ENCODE results near the gene DAD1. TPM values are rescaled to one million over a fixed set of nuclear protein-coding genes. Genes with fewer than 3 reads are reported as not detected.

The DAD1 gene
- total and polyA plus RNA-seq, 2 of the 8 experiments (the other 6 are each of a cell fraction or from before 2014, with no cell fraction given), result 131 to 440 TPM

- POLR2A ChIA-PET (ENCODE audit: partially characterized antibody), result interaction anchor here (3.1 kb wide), 1 partner anchor 12 kb away, joined by 13 read pairs; no protein-coding TSS in a partner anchor
Observed at GRCh38 chr14:22557846-22558220, 31.2 kb downstream of the DAD1 start.

More at GRCh38 chr14:22557846-22558220, 31.2 kb downstream of the DAD1 start:
- no peak overlapping the region for H3K18ac ChIP-seq (ENCODE audit: extremely low read depth, low read length)
- peaks cover 0 to 10% (median 6%) of the 10 kb centered on the region in 4 experiments; a peak in 6 of 7 replicates for H3K4me1 ChIP-seq (replicated peaks in 1 of 4; ENCODE audit: control insufficient read depth in 3 of 4, insufficient read depth in 4 of 4, low read length in 3 of 4)
- no peak overlapping the region; the same call in 1 of the 2 replicates for H2AFZ ChIP-seq (ENCODE audit: low read length)
- no peaks in the 10 kb centered on the region for H3K23me2 ChIP-seq (ENCODE audit: low read depth, low read length)
- H2BK15ac ChIP-seq (ENCODE audit: low read length), result 0 out of 2 replicates have a peak overlapping the region, but pooled peaks have one; percentile 54
- no peak overlapping the region for H3K4me3 ChIP-seq (ENCODE audit: extremely low read depth in 1 of 4, insufficient read depth in 2 of 4, low read depth in 3 of 4, low read length in 4 of 4)
- no peak overlapping the region for H2BK20ac ChIP-seq (ENCODE audit: low read length)
- no peaks in the 10 kb centered on the region for H3K79me2 ChIP-seq (ENCODE audit: control insufficient read depth in 1 of 2, insufficient read depth in 2 of 2, low read length in 2 of 2)
- no peak overlapping the region for H3K9ac ChIP-seq (replicated peaks in 1 of 4; ENCODE audit: extremely low read depth in 1 of 4, low read depth in 3 of 4, low read length in 3 of 4)
- H3K56ac ChIP-seq (replicated peaks; ENCODE audit: insufficient read length, low read depth, low read length), result no peak overlapping the region
- no peak overlapping the region for H4K8ac ChIP-seq (ENCODE audit: extremely low read depth, insufficient read depth, low read length)
- H2AK5ac ChIP-seq (ENCODE audit: low read depth, low read length), result no peak overlapping the region
- no peaks in the 10 kb centered on the region for H3K27me3 ChIP-seq (replicated peaks in 1 of 4; ENCODE audit: control insufficient read depth in 3 of 4, extremely low read depth in 1 of 4, insufficient read depth in 3 of 4, low read length in 3 of 4)
- no peak overlapping the region for H4K91ac ChIP-seq (replicated peaks; ENCODE audit: insufficient read length, low read length)
- peak overlapping the region; percentile 42; the same call in 1 of the 2 replicates for H2BK5ac ChIP-seq (ENCODE audit: low read depth, low read length)
- no peak overlapping the region for H3K4ac ChIP-seq (replicated peaks; ENCODE audit: insufficient read length, low read depth, low read length)
- no peak for DNase-seq (ENCODE audit: low read depth in 1 of 2, low spot score in 2 of 2)
- H2BK12ac ChIP-seq (ENCODE audit: low read depth, low read length), result no peak overlapping the region
- no peak overlapping the region for H2BK120ac ChIP-seq (replicated peaks; ENCODE audit: low read depth, low read length)
- no peak overlapping the region for H3K23ac ChIP-seq (ENCODE audit: insufficient read length)
- no peak overlapping the region for H3K4me2 ChIP-seq (ENCODE audit: insufficient read depth in 1 of 2, low read depth in 2 of 2, low read length in 2 of 2)
- no peaks in the 10 kb centered on the region for H3K9me3 ChIP-seq (ENCODE audit: insufficient read depth in 2 of 2, low read depth in 1 of 2, low read length in 1 of 2)
- H4K5ac ChIP-seq (ENCODE audit: insufficient read length, low read depth, low read length), result no peak overlapping the region
- H4K20me1 ChIP-seq (replicated peaks in 1 of 2; ENCODE audit: control insufficient read depth in 1 of 2, insufficient read depth in 2 of 2, low read length in 2 of 2), result no peaks in the 10 kb centered on the region
- H3K79me1 ChIP-seq (ENCODE audit: low read depth, low read length), result no peaks in the 10 kb centered on the region
- TF ChIP-seq ASH2L (IDR thresholded peaks at IDR 0.05; ENCODE audit: low read length) (no peak), MAFK (IDR thresholded peaks at IDR 0.05; ENCODE audit: low read depth, low read length) (no peak), PHF8 (conservative IDR thresholded peaks at IDR 0.05; ENCODE audit: low read depth, low read length) (no peak), CEBPB (IDR thresholded peaks at IDR 0.05; ENCODE audit: low read depth, low read length) (no peak), TAF7 (optimal IDR thresholded peaks at IDR 0.05; ENCODE audit: borderline replicate concordance, low read depth, low read length) (no peak), CTBP2 (IDR thresholded peaks at IDR 0.05; ENCODE audit: borderline replicate concordance, insufficient read depth, insufficient read length, low read length) (no peak), CBX8 (IDR thresholded peaks at IDR 0.05; ENCODE audit: borderline replicate concordance, low read depth, low read length) (no peak), YY1 (IDR thresholded peaks at IDR 0.05; ENCODE audit: low read depth, low read length) (no peak)
- FAIRE-seq, result no peak
- no peak overlapping the region for H3K27ac ChIP-seq (ENCODE audit: low read depth, low read length)
- no peak overlapping the region for H3K14ac ChIP-seq (ENCODE audit: insufficient read length)
- CTCF ChIA-PET (ENCODE audit: partially characterized antibody), result interaction anchor here (0.6 to 5.2 kb wide), 19 partner anchors 9 to 372 kb away, joined by 3 to 68 read pairs (median 3); partner anchors contain the start of gene PRMT5
- no peaks in the 10 kb centered on the region for H3K36me3 ChIP-seq (ENCODE audit: control insufficient read depth in 2 of 4, insufficient read depth in 4 of 4, low read length in 3 of 4)
- 67% methylated on average over 1 of the region's 1 CpG; no CpG with 5 or more reads in 1 of the 2 experiments for WGBS, 2 experiments (ENCODE audit: extremely low coverage in 1 of 2, insufficient coverage in 1 of 2, insufficient read length in 1 of 2, insufficient replicate concordance in 2 of 2, low coverage in 1 of 2, low lambda C conversion rate in 2 of 2, missing lambda C conversion rate in 1 of 2)
